Progenitor cell of endocrine pancreas (in vitro differentiated cells): ENCODE data around the gene GSG1L. TPM values are rescaled to one million over a fixed set of nuclear protein-coding genes. Genes with fewer than 3 reads are reported as not detected.

Experiments used
- DNase-seq: peaks from one replicate; pipeline ENCODE4 v3.0.0; 2021; ENCODE audit warnings: low spot score; ENCODE audit not compliant: unreplicated experiment
- H3K27ac Mint-ChIP-seq: 2 replicates; pipeline ENCODE4 v1.8.0; 2021; ENCODE audit warnings: mild to moderate bottlenecking, moderate library complexity, mixed read lengths
- H3K27me3 Mint-ChIP-seq: 2 replicates; pipeline ENCODE4 v1.8.0; 2021; ENCODE audit warnings: mixed read lengths
- H3K36me3 Mint-ChIP-seq: 2 replicates; pipeline ENCODE4 v1.8.0; 2022; ENCODE audit warnings: mixed read lengths; ENCODE audit not compliant: insufficient read depth
- H3K4me1 Mint-ChIP-seq: 2 replicates; pipeline ENCODE4 v1.8.0; 2021; ENCODE audit warnings: low read depth, mixed read lengths
- H3K4me3 Mint-ChIP-seq: 2 replicates; pipeline ENCODE4 v1.8.0; 2021; ENCODE audit warnings: low read depth, mild to moderate bottlenecking, moderate library complexity, mixed read lengths
- H3K9me3 Mint-ChIP-seq: 2 replicates; pipeline ENCODE4 v1.8.0; 2021; ENCODE audit warnings: low read depth, mixed read lengths
- total RNA-seq: library from RNA; stranded (reverse); gene quantifications from 2 replicates; pipeline ENCODE4 v1.2.1, GENCODE V29; 2021
- TF ChIP-seq, protein P1 (sequence below): fragments of 200-600 bp; sonication (generic); IDR thresholded peaks from one replicate; pipeline ENCODE4 v1.5.0; 2021; ENCODE audit warnings: antibody characterized with exemption, mild to moderate bottlenecking; ENCODE audit not compliant: unreplicated experiment

GSG1L gene
- total RNA-seq, 1 donor from 2014 or later: 0.17 TPM

DNA sequence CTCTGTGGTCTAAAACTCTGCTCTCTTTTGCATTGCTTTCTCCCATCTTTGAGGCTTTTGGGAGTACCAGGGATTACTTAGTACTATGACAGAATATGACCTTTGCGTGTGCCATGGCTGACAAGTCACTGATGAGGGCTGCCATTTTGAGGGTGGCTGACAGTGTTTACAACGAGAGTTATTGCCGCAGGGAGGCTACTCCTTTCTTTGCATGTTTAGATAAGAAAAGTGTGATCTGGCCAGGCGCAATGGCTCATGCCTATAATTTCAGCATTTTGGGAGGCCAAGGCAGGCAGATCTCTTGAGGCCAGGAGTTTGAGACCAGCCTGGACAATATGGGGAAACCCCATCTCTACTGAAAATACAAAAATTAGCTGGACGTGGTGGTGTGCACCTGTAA, 77.5 kb downstream of the GSG1L start:
- no peak for DNase-seq
- Mint-ChIP-seq H3K4me1 (no peaks in the 10 kb centered on the region), H3K4me3 (no peak overlapping the region), H3K9me3 (no peaks in the 10 kb centered on the region), H3K27me3 (peaks cover 19% of the 10 kb centered on the region), H3K36me3 (no peaks in the 10 kb centered on the region), H3K27ac (no peak overlapping the region)
- TF ChIP-seq, protein P1, sequence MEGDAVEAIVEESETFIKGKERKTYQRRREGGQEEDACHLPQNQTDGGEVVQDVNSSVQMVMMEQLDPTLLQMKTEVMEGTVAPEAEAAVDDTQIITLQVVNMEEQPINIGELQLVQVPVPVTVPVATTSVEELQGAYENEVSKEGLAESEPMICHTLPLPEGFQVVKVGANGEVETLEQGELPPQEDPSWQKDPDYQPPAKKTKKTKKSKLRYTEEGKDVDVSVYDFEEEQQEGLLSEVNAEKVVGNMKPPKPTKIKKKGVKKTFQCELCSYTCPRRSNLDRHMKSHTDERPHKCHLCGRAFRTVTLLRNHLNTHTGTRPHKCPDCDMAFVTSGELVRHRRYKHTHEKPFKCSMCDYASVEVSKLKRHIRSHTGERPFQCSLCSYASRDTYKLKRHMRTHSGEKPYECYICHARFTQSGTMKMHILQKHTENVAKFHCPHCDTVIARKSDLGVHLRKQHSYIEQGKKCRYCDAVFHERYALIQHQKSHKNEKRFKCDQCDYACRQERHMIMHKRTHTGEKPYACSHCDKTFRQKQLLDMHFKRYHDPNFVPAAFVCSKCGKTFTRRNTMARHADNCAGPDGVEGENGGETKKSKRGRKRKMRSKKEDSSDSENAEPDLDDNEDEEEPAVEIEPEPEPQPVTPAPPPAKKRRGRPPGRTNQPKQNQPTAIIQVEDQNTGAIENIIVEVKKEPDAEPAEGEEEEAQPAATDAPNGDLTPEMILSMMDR: no peak

GRCh38 chr16:27984121-27984520, 79.4 kb downstream of the GSG1L start:
- Mint-ChIP-seq H3K4me1 (no peaks in the 10 kb centered on the region), H3K9me3 (no peaks in the 10 kb centered on the region), H3K27ac (no peak overlapping the region), H3K27me3 (peaks cover 29% of the 10 kb centered on the region), H3K36me3 (no peaks in the 10 kb centered on the region), H3K4me3 (no peak overlapping the region)
- DNase-seq: no peak
- TF ChIP-seq, protein P1: no peak

GRCh38 chr16:27983244-27983643, 80.3 kb downstream of the GSG1L start:
- H3K9me3 Mint-ChIP-seq: no peaks in the 10 kb centered on the region
- H3K27me3 Mint-ChIP-seq: peaks cover 32% of the 10 kb centered on the region
- TF ChIP-seq, protein P1: no peak
- H3K4me3 Mint-ChIP-seq: no peak overlapping the region
- no peaks in the 10 kb centered on the region for H3K36me3 Mint-ChIP-seq
- no peaks in the 10 kb centered on the region for H3K4me1 Mint-ChIP-seq
- H3K27ac Mint-ChIP-seq: no peak overlapping the region
- no peak for DNase-seq

DNA sequence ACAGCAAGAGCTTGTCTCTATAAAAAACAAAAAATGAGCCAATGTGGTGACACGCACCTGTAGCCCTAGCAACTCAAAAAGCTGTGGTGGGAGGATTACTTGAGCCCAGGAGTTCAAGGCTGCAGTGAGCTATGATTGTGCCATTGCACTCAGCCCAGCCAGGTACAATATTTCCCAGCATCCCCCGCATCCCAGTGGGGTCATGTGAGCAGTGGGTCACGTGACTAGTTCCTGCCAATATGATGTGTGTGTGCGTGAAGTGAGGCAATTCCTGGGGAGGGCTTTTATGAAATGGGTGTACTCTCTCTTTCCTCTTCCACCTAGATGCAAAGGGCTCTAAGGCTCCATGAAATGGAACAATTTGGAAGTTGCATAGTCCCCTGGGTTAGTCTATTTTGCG, 81.3 kb downstream of the GSG1L start:
- Mint-ChIP-seq H3K27ac (no peak overlapping the region), H3K4me1 (no peaks in the 10 kb centered on the region), H3K4me3 (no peak overlapping the region), H3K27me3 (peaks cover 30% of the 10 kb centered on the region), H3K9me3 (no peaks in the 10 kb centered on the region), H3K36me3 (no peaks in the 10 kb centered on the region)
- TF ChIP-seq, protein P1: no peak
- no peak for DNase-seq

DNA sequence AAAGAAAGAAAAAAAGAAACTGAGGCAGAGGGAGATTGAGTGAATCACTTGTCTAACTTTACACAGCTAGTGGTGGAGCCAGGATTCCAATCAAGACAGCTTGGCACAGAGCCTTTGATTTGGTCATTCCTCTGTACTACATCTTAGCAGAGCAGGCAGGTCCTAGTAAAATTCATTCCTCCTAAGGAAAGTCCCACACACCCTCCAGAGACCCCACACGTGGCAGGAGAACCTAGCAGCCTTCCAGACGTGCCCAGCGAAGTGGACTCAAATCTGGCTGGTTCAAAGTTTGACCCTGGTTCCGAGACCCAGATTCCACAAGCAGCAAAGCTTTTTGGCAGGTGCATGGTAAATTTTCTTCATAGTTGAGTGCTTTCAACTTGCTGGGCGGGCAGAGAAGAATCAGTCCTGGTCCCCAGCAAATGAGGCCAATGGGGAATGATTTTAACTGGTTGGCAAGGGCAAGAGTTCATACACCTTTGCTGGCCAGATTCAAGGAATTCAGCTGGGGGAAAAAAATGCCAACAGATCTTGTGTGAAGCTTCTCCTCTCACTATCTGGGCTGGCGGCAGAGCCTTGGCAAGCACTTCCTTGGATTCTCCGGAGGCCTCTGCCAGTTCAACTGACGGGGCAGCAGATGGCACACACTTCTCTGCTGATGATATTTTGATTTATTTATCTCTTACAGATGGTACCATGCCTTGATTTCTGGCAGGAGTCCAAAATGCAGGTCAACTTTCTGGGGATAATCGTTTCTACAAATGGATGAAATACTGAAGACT, 82.4 kb downstream of the GSG1L start:
- no peak overlapping the region for H3K4me3 Mint-ChIP-seq
- H3K9me3 Mint-ChIP-seq: no peaks in the 10 kb centered on the region
- TF ChIP-seq, protein P1: no peak
- no peak overlapping the region for H3K27ac Mint-ChIP-seq
- H3K4me1 Mint-ChIP-seq: no peaks in the 10 kb centered on the region
- DNase-seq: no peak
- H3K36me3 Mint-ChIP-seq: no peaks in the 10 kb centered on the region
- H3K27me3 Mint-ChIP-seq: peaks cover 39% of the 10 kb centered on the region
